Stimulated activated CD8-positive, alpha-beta memory T cell treated with anti-CD3 and anti-CD28 coated beads, Interleukin-4, amount 100 ng/mL, for 24 hours (primary cell): ENCODE data around the gene SNED1.
"Not testable (repeated sequence)": the region's sequence is repeated elsewhere in the genome, so short reads cannot be mapped to it uniquely, and the experiment has no call there.

Experiments
- DNase-seq: peaks from one replicate; pipeline ENCODE4 v3.0.0-alpha.2; 2020; ENCODE audit warnings: low read depth

The SNED1 gene

GRCh38 chr2:241087420-241088268 is 89.2 kb downstream of the SNED1 start:
- DNase-seq: no peak

- DNase-seq: no peak
These were observed 90.0 kb downstream of the SNED1 start for GRCh38 chr2:241088376-241088775.

- no peak for DNase-seq
These were observed 90.6 kb downstream of the SNED1 start for GRCh38 chr2:241088791-241089732.

- no peak for DNase-seq
These were observed 92.8 kb downstream of the SNED1 start for GRCh38 chr2:241091201-241091600.

GRCh38 chr2:241091734-241092445 is 93.5 kb downstream of the SNED1 start:
- no peak for DNase-seq

- DNase-seq: no peak
These were observed 94.3 kb downstream of the SNED1 start for GRCh38 chr2:241092677-241093076.

- not testable (repeated sequence) for DNase-seq
These were observed 94.8 kb downstream of the SNED1 start for GRCh38 chr2:241093133-241093781.

GRCh38 chr2:241094172-241094571 is 95.8 kb downstream of the SNED1 start:
- no peak for DNase-seq

- no peak for DNase-seq
These were observed 96.6 kb downstream of the SNED1 start for GRCh38 chr2:241094924-241095420.

- no peak for DNase-seq
These were observed 97.3 kb downstream of the SNED1 start for GRCh38 chr2:241095594-241096290.

- DNase-seq: no peak
These were observed 98.6 kb downstream of the SNED1 start for GRCh38 chr2:241096979-241097378.

GRCh38 chr2:241099246-241099645 is 100.8 kb downstream of the SNED1 start:
- DNase-seq: no peak

GRCh38 chr2:241102239-241102803 is 103.9 kb downstream of the SNED1 start, which contains the start of gene MTERF4:
MTERF4 (minus strand) TSS chr2:241102287; CDS start chr2:241102273, 14 bp downstream.
- peak; percentile 84 for DNase-seq

- DNase-seq: no peak
These were observed 104.8 kb downstream of the SNED1 start for GRCh38 chr2:241103176-241103595.

GRCh38 chr2:241104611-241105010 is 106.2 kb downstream of the SNED1 start:
- DNase-seq: not testable (repeated sequence)

- no peak for DNase-seq
These were observed 107.2 kb downstream of the SNED1 start for GRCh38 chr2:241105641-241106040.

GRCh38 chr2:241107031-241107783 is 108.8 kb downstream of the SNED1 start:
- no peak for DNase-seq

GRCh38 chr2:241108271-241109209 is 110.1 kb downstream of the SNED1 start:
- DNase-seq: no peak
